Astrocyte (in vitro differentiated cells and primary cell): ENCODE measurements around the gene SLC5A2. TPM values are rescaled to one million over a fixed set of nuclear protein-coding genes. Genes with fewer than 3 reads are reported as not detected.

Experiments
- DNase-seq: peaks from one replicate; pipeline ENCODE4 v3.0.0-alpha.2; 2010; ENCODE audit warnings: low read depth
- FAIRE-seq: peaks from 2 replicates; lab custom pipeline; 2011; peaks lifted over from hg19 to GRCh38; lab: Jason Lieb, UNC
- H2AFZ ChIP-seq: 2 replicates; pipeline ENCODE4 v1.6.0; 2012; ENCODE audit warnings: low read depth, low read length, inconsistent platforms
- H3K27ac ChIP-seq: 2 replicates; pipeline ENCODE4 v1.5.1; 2011; ENCODE audit warnings: low read depth, low read length, inconsistent platforms
- H3K27me3 ChIP-seq: 2 replicates; pipeline ENCODE4 v1.6.0; 2011; ENCODE audit warnings: low read length, inconsistent platforms; ENCODE audit not compliant: insufficient read depth
- H3K36me3 ChIP-seq: 2 replicates; pipeline ENCODE4 v1.5.1; 2011; ENCODE audit warnings: low read length, inconsistent platforms; ENCODE audit not compliant: insufficient read depth
- H3K4me1 ChIP-seq: 2 replicates; pipeline ENCODE4 v1.5.1; 2011; ENCODE audit warnings: low read length, inconsistent platforms; ENCODE audit not compliant: insufficient read depth
- H3K4me2 ChIP-seq: 2 replicates; pipeline ENCODE4 v1.6.0; 2012; ENCODE audit warnings: low read length, inconsistent platforms
- H3K4me3 ChIP-seq: 2 replicates; pipeline ENCODE4 v1.5.1; 2011; ENCODE audit warnings: low read depth, mild to moderate bottlenecking, low read length, inconsistent platforms; ENCODE audit not compliant: insufficient read depth
- H3K79me2 ChIP-seq: 2 replicates; pipeline ENCODE4 v1.6.0; 2012; ENCODE audit warnings: mild to moderate bottlenecking, low read length, inconsistent platforms; ENCODE audit not compliant: insufficient read depth
- H3K9ac ChIP-seq: 2 replicates; pipeline ENCODE4 v1.6.0; 2012; ENCODE audit warnings: mild to moderate bottlenecking, low read length, inconsistent platforms
- H3K9me3 ChIP-seq: 2 replicates; pipeline ENCODE4 v1.5.1; 2012; ENCODE audit warnings: low read depth, mild to moderate bottlenecking, low read length, inconsistent platforms; ENCODE audit not compliant: insufficient read depth
- H4K20me1 ChIP-seq: 2 replicates; pipeline ENCODE4 v1.6.0; 2012; ENCODE audit warnings: low read length, inconsistent platforms; ENCODE audit not compliant: insufficient read depth
- H3K27ac Mint-ChIP-seq: one replicate; pipeline ENCODE4 v1.8.0; 2021; ENCODE audit warnings: mild to moderate bottlenecking, mixed read lengths; ENCODE audit not compliant: unreplicated experiment
- H3K27me3 Mint-ChIP-seq: one replicate; pipeline ENCODE4 v1.8.0; 2021; ENCODE audit warnings: low read depth, mixed read lengths; ENCODE audit not compliant: unreplicated experiment
- H3K36me3 Mint-ChIP-seq: one replicate; pipeline ENCODE4 v1.8.0; 2021; ENCODE audit warnings: low read depth, mixed read lengths; ENCODE audit not compliant: unreplicated experiment
- H3K4me1 Mint-ChIP-seq: one replicate; pipeline ENCODE4 v1.8.0; 2021; ENCODE audit warnings: low read depth, mixed read lengths; ENCODE audit not compliant: unreplicated experiment
- H3K4me3 Mint-ChIP-seq: one replicate; pipeline ENCODE4 v1.8.0; 2021; ENCODE audit warnings: mild to moderate bottlenecking, moderate library complexity, mixed read lengths; ENCODE audit not compliant: unreplicated experiment
- H3K9me3 Mint-ChIP-seq: one replicate; pipeline ENCODE4 v1.8.0; 2021; ENCODE audit warnings: mild to moderate bottlenecking, mixed read lengths; ENCODE audit not compliant: unreplicated experiment
- EZH2 ChIP-seq: IDR thresholded peaks from 2 replicates; pipeline ENCODE4 v1.6.1; 2012; ENCODE audit warnings: mild to moderate bottlenecking, low read length, inconsistent platforms; ENCODE audit not compliant: insufficient read depth
- total RNA-seq: library from RNA; stranded (reverse); gene quantifications from 2 replicates; pipeline ENCODE4 v1.2.1, GENCODE V29; 2021
- TF ChIP-seq, protein P1 (sequence below): IDR thresholded peaks from 2 replicates; pipeline ENCODE4 v1.5.1; 2011; ENCODE audit warnings: low read depth, mild to moderate bottlenecking, inconsistent platforms, low read length, moderate library complexity; ENCODE audit not compliant: insufficient read depth

The SLC5A2 gene
- total RNA-seq, 1 donor from 2014 or later = not detected

DNA sequence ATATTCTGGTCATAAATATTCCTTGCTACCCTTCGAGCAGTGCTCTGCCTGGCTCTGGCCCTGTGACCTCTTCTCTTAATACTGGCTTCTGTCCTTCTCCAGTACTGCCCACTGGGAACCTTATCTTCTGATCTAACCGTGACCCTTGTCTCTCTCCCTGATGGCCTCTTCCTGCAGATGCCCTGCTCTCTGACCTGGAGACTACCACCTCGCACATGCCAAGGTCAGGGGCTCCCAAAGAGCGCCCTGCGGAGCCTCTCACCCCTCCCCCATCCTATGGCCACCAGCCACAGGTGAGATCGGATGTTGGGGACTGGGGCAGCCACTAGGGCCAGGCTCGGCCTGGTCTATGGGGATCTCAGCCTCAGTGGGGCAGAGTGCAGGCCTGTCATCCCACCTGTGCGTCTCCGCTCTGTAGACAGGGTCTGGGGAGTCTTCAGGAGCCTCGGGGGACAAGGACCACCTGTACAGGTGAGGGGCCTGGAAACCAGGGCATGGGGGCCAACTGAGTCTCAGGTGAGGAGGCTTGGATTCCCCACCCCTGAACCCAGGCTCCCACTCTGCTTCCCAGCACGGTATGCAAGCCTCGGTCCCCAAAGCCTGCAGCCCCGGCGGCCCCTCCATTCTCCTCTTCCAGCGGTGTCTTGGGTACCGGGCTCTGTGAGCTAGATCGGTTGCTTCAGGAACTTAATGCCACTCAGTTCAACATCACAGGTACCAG lies 9.5 kb upstream of the SLC5A2 start:
- H3K4me2 ChIP-seq = peak overlapping the region; percentile 89
- peak overlapping the region; percentile 93 for H3K4me3 Mint-ChIP-seq
- H4K20me1 ChIP-seq = peaks cover 57% of the 10 kb centered on the region
- H3K36me3 Mint-ChIP-seq = peaks cover 32% of the 10 kb centered on the region
- H3K9ac ChIP-seq = peak overlapping the region; percentile 17
- DNase-seq (no peak), FAIRE-seq (no peak)
- H3K4me1 ChIP-seq = peaks cover 38% of the 10 kb centered on the region
- peak overlapping the region; percentile 20 for H3K27ac ChIP-seq
- no peak overlapping the region for H2AFZ ChIP-seq
- peaks cover 26% of the 10 kb centered on the region for H3K4me1 Mint-ChIP-seq
- peaks cover 22% of the 10 kb centered on the region for H3K36me3 ChIP-seq
- no peaks in the 10 kb centered on the region for H3K9me3 Mint-ChIP-seq
- H3K4me3 ChIP-seq = peak overlapping the region; percentile 95
- H3K27me3 ChIP-seq = no peaks in the 10 kb centered on the region
- no peak for TF ChIP-seq EZH2
- TF ChIP-seq, protein P1, sequence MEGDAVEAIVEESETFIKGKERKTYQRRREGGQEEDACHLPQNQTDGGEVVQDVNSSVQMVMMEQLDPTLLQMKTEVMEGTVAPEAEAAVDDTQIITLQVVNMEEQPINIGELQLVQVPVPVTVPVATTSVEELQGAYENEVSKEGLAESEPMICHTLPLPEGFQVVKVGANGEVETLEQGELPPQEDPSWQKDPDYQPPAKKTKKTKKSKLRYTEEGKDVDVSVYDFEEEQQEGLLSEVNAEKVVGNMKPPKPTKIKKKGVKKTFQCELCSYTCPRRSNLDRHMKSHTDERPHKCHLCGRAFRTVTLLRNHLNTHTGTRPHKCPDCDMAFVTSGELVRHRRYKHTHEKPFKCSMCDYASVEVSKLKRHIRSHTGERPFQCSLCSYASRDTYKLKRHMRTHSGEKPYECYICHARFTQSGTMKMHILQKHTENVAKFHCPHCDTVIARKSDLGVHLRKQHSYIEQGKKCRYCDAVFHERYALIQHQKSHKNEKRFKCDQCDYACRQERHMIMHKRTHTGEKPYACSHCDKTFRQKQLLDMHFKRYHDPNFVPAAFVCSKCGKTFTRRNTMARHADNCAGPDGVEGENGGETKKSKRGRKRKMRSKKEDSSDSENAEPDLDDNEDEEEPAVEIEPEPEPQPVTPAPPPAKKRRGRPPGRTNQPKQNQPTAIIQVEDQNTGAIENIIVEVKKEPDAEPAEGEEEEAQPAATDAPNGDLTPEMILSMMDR = no peak
- peaks cover 55% of the 10 kb centered on the region for H3K79me2 ChIP-seq
- H3K9me3 ChIP-seq = peaks cover 4% of the 10 kb centered on the region
- H3K27me3 Mint-ChIP-seq = no peaks in the 10 kb centered on the region
- H3K27ac Mint-ChIP-seq = no peak overlapping the region

DNA sequence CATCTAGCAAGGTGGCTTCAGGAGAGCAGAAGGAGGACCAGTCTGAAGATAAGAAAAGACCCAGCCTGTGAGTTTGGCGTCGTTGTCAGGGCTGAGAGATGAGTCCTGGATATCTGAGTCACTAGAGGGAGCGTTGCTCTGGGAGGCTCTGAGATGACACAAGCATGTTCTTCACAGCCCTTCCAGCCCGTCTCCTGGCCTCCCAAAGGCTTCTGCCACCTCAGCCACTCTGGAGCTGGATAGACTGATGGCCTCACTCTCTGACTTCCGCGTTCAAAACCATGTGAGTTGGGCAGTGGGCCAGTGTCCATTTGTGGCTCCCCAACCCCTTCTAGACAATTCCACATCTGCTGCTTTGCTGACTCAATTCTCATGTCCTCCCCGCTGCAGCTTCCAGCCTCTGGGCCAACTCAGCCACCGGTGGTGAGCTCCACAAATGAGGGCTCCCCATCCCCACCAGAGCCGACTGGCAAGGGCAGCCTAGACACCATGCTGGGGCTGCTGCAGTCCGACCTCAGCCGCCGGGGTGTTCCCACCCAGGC lies 8.7 kb upstream of the SLC5A2 start:
- H3K36me3 Mint-ChIP-seq = peaks cover 36% of the 10 kb centered on the region
- FAIRE-seq = no peak
- peaks cover 4% of the 10 kb centered on the region for H3K9me3 ChIP-seq
- peaks cover 26% of the 10 kb centered on the region for H3K4me1 Mint-ChIP-seq
- H3K79me2 ChIP-seq = peaks cover 55% of the 10 kb centered on the region
- DNase-seq = peak; percentile 93
- H4K20me1 ChIP-seq = peaks cover 63% of the 10 kb centered on the region
- no peaks in the 10 kb centered on the region for H3K27me3 Mint-ChIP-seq
- H3K27ac Mint-ChIP-seq = peak overlapping the region; percentile 53
- H2AFZ ChIP-seq = no peak overlapping the region
- peaks cover 22% of the 10 kb centered on the region for H3K36me3 ChIP-seq
- H3K4me3 Mint-ChIP-seq = peak overlapping the region; percentile 68
- H3K4me2 ChIP-seq = peak overlapping the region; percentile 89
- peaks cover 38% of the 10 kb centered on the region for H3K4me1 ChIP-seq
- peak overlapping the region; percentile 17 for H3K9ac ChIP-seq
- no peaks in the 10 kb centered on the region for H3K9me3 Mint-ChIP-seq
- H3K27me3 ChIP-seq = no peaks in the 10 kb centered on the region
- no peak for TF ChIP-seq EZH2
- TF ChIP-seq, protein P1 = no peak
- H3K4me3 ChIP-seq = peak overlapping the region; percentile 27
- H3K27ac ChIP-seq = peak overlapping the region; percentile 20
